A673 (cell line): ENCODE results near the gene H2AZ2.

ENCODE experiments used
- EZH2 ChIP-seq: fragments of 200-600 bp; sonication (generic); IDR thresholded peaks from 2 replicates; pipeline ENCODE4 v1.6.1; 2017; ENCODE audit warnings: borderline replicate concordance, low read depth, mild to moderate bottlenecking, mixed read lengths, antibody characterized with exemption, low read length; ENCODE audit not compliant: poor library complexity, severe bottlenecking
- TF ChIP-seq, protein P1 (sequence below): fragments of 300-800, 200-600 bp; sonication (generic); conservative IDR thresholded peaks from 2 replicates; pipeline ENCODE4 v1.5.1; 2017; ENCODE audit warnings: low read depth, mild to moderate bottlenecking, antibody characterized with exemption, low read length, moderate library complexity, mixed read lengths

- TF ChIP-seq, protein P1, sequence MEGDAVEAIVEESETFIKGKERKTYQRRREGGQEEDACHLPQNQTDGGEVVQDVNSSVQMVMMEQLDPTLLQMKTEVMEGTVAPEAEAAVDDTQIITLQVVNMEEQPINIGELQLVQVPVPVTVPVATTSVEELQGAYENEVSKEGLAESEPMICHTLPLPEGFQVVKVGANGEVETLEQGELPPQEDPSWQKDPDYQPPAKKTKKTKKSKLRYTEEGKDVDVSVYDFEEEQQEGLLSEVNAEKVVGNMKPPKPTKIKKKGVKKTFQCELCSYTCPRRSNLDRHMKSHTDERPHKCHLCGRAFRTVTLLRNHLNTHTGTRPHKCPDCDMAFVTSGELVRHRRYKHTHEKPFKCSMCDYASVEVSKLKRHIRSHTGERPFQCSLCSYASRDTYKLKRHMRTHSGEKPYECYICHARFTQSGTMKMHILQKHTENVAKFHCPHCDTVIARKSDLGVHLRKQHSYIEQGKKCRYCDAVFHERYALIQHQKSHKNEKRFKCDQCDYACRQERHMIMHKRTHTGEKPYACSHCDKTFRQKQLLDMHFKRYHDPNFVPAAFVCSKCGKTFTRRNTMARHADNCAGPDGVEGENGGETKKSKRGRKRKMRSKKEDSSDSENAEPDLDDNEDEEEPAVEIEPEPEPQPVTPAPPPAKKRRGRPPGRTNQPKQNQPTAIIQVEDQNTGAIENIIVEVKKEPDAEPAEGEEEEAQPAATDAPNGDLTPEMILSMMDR: no peak
- TF ChIP-seq EZH2: no peak
Measured at GRCh38 chr7:44823255-44823781, 24.6 kb downstream of the H2AZ2 start.
